H1 (cell line): Measurements from ENCODE around the gene MROH7. TPM values are rescaled to one million over a fixed set of nuclear protein-coding genes. Genes with fewer than 3 reads are reported as not detected.
A peak's percentile ranks its signal among the peaks of the same experiment; 100 is the strongest.

Source experiments
- CTCF ChIA-PET: fragments of 300-600 bp; sonication (Branson Sonifier 250); formaldehyde crosslinking; loops from one replicate; lab custom pipeline; 2021; ENCODE audit not compliant: partially characterized antibody; lab: Charles Lee
- POLR2A ChIA-PET: fragments of 300-600 bp; sonication (Branson Sonifier 250); formaldehyde crosslinking; loops from one replicate; lab custom pipeline; 2021; ENCODE audit warnings: inconsistent platforms; ENCODE audit not compliant: partially characterized antibody; lab: Charles Lee
- DNase-seq, 2 experiments: peaks; one replicate each; pipeline versions ENCODE4 v3.0.0 to v3.0.0-alpha.2; 2010 to 2022; ENCODE audit warnings: low spot score in 2 of 2, low read depth in 1 of 2, mixed read lengths in 1 of 2
- FAIRE-seq: peaks from 2 replicates; lab custom pipeline; 2011; peaks lifted over from hg19 to GRCh38; lab: Jason Lieb, UNC
- H2AFZ ChIP-seq: 2 replicates; pipeline ENCODE4 v1.8.1; 2012; ENCODE audit warnings: low read length, inconsistent platforms
- H2AK5ac ChIP-seq: 2 replicates; pipeline ENCODE4 v1.6.1; 2013; ENCODE audit warnings: low read depth, low read length
- H2BK120ac ChIP-seq: replicated peaks from 2 replicates; pipeline ENCODE3; 2013; ENCODE audit warnings: low read depth, low read length, inconsistent platforms
- H2BK12ac ChIP-seq: 2 replicates; pipeline ENCODE4 v1.6.1; 2013; ENCODE audit warnings: low read depth, low read length
- H2BK15ac ChIP-seq: 2 replicates; pipeline ENCODE4 v1.6.1; 2013; ENCODE audit warnings: low read length
- H2BK20ac ChIP-seq: 2 replicates; pipeline ENCODE4 v1.6.1; 2013; ENCODE audit warnings: low read length
- H2BK5ac ChIP-seq: 2 replicates; pipeline ENCODE4 v1.6.1; 2013; ENCODE audit warnings: low read depth, low read length
- H3K14ac ChIP-seq: 2 replicates; pipeline ENCODE4 v1.6.1; 2013; ENCODE audit warnings: inconsistent platforms; ENCODE audit not compliant: insufficient read length
- H3K18ac ChIP-seq: 2 replicates; pipeline ENCODE4 v1.6.1; 2013; ENCODE audit warnings: low read length; ENCODE audit errors: extremely low read depth
- H3K23ac ChIP-seq: 2 replicates; pipeline ENCODE4 v1.6.1; 2013; ENCODE audit warnings: inconsistent platforms; ENCODE audit not compliant: insufficient read length
- H3K23me2 ChIP-seq: 2 replicates; pipeline ENCODE4 v1.6.1; 2013; ENCODE audit warnings: low read depth, low read length
- H3K27ac ChIP-seq: 2 replicates; pipeline ENCODE4 v1.6.1; 2011; ENCODE audit warnings: low read depth, low read length, inconsistent platforms
- H3K27me3 ChIP-seq, 4 experiments: replicated peaks in 1 of 4; 1 replicate in 1 of 4; 2 replicates in 3 of 4; pipeline versions ENCODE4 v1.6.1 to v1.8.1; 2011 to 2013; ENCODE audit warnings: low read length in 3 of 4, mild to moderate bottlenecking in 3 of 4, inconsistent platforms in 2 of 4, mixed read lengths in 2 of 4, moderate library complexity in 1 of 4; ENCODE audit not compliant: control insufficient read depth in 3 of 4, insufficient read depth in 3 of 4; ENCODE audit errors: extremely low read depth in 1 of 4
- H3K36me3 ChIP-seq, 4 experiments: 2 replicates each; pipeline versions ENCODE4 v1.6.1 to v1.8.1; 2011 to 2013; ENCODE audit warnings: mild to moderate bottlenecking in 4 of 4, low read length in 3 of 4, moderate library complexity in 2 of 4, control low read depth in 1 of 4, inconsistent platforms in 1 of 4; ENCODE audit not compliant: insufficient read depth in 4 of 4, control insufficient read depth in 2 of 4
- H3K4ac ChIP-seq: replicated peaks from 2 replicates; pipeline ENCODE3; 2013; ENCODE audit warnings: low read length, low read depth, mixed read lengths, inconsistent platforms; ENCODE audit not compliant: insufficient read length
- H3K4me1 ChIP-seq, 4 experiments: replicated peaks in 1 of 4; 1 replicate in 1 of 4; 2 replicates in 3 of 4; pipeline versions ENCODE4 v1.6.1 to v1.8.1; 2011 to 2013; ENCODE audit warnings: low read length in 3 of 4, inconsistent platforms in 2 of 4, mixed read lengths in 1 of 4; ENCODE audit not compliant: insufficient read depth in 4 of 4, control insufficient read depth in 3 of 4
- H3K4me2 ChIP-seq, 2 experiments: 2 replicates each; pipeline versions ENCODE4 v1.6.1 to v1.8.1; 2011 to 2013; ENCODE audit warnings: low read depth in 2 of 2, low read length in 2 of 2, control low read depth in 1 of 2, inconsistent platforms in 1 of 2, mild to moderate bottlenecking in 1 of 2; ENCODE audit not compliant: insufficient read depth in 1 of 2
- H3K4me3 ChIP-seq, 4 experiments: fragments of 200-600, 300-600 bp in 1 of 4; sonication (generic), shearing (Covaris generic), sonication (Bioruptor Twin) in 1 of 4; 2 replicates each; pipeline versions ENCODE4 v1.5.1 to v1.8.1; 2011 to 2016; ENCODE audit warnings: low read length in 4 of 4, low read depth in 3 of 4, control low read depth in 2 of 4, inconsistent platforms in 2 of 4, mild to moderate bottlenecking in 2 of 4, mixed read lengths in 1 of 4, moderate library complexity in 1 of 4; ENCODE audit not compliant: insufficient read depth in 2 of 4; ENCODE audit errors: extremely low read depth in 1 of 4
- H3K56ac ChIP-seq: replicated peaks from 2 replicates; pipeline ENCODE3; 2013; ENCODE audit warnings: low read depth, mild to moderate bottlenecking, mixed read lengths, low read length, inconsistent platforms; ENCODE audit not compliant: insufficient read length
- H3K79me1 ChIP-seq: 2 replicates; pipeline ENCODE4 v1.6.1; 2013; ENCODE audit warnings: low read depth, low read length, control low read depth
- H3K79me2 ChIP-seq, 2 experiments: 2 replicates each; pipeline versions ENCODE4 v1.6.1 to v1.8.1; 2012 to 2013; ENCODE audit warnings: low read length in 2 of 2, mild to moderate bottlenecking in 2 of 2, inconsistent platforms in 1 of 2; ENCODE audit not compliant: insufficient read depth in 2 of 2, control insufficient read depth in 1 of 2
- H3K9ac ChIP-seq, 4 experiments: replicated peaks in 1 of 4; 1 replicate in 1 of 4; 2 replicates in 3 of 4; pipeline versions ENCODE4 v1.6.1 to v1.8.1; 2011 to 2013; ENCODE audit warnings: low read depth in 3 of 4, low read length in 3 of 4, control low read depth in 2 of 4, mild to moderate bottlenecking in 2 of 4, moderate library complexity in 2 of 4, inconsistent platforms in 1 of 4; ENCODE audit errors: extremely low read depth in 1 of 4
- H3K9me3 ChIP-seq, 2 experiments: 2 replicates each; pipeline versions ENCODE4 v1.6.1 to v1.8.1; 2012 to 2013; ENCODE audit warnings: mild to moderate bottlenecking in 2 of 2, moderate library complexity in 2 of 2, control low read depth in 1 of 2, inconsistent platforms in 1 of 2, low read depth in 1 of 2, low read length in 1 of 2, mixed read lengths in 1 of 2; ENCODE audit not compliant: insufficient read depth in 2 of 2
- H4K20me1 ChIP-seq, 2 experiments: replicated peaks in 1 of 2; 2 replicates each; pipeline versions ENCODE3 to v1.8.1; 2011 to 2013; ENCODE audit warnings: inconsistent platforms in 2 of 2, low read length in 2 of 2, mild to moderate bottlenecking in 1 of 2; ENCODE audit not compliant: insufficient read depth in 2 of 2, control insufficient read depth in 1 of 2
- H4K5ac ChIP-seq: 2 replicates; pipeline ENCODE4 v1.6.1; 2013; ENCODE audit warnings: low read length, low read depth, mixed read lengths, inconsistent platforms; ENCODE audit not compliant: insufficient read length
- H4K8ac ChIP-seq: 2 replicates; pipeline ENCODE4 v1.8.0; 2013; ENCODE audit warnings: mild to moderate bottlenecking, moderate library complexity, low read length, inconsistent platforms; ENCODE audit not compliant: insufficient read depth; ENCODE audit errors: extremely low read depth
- H4K91ac ChIP-seq: replicated peaks from 2 replicates; pipeline ENCODE3; 2013; ENCODE audit warnings: low read length, mixed read lengths, inconsistent platforms; ENCODE audit not compliant: insufficient read length
- ASH2L ChIP-seq: fragments of 200-600, 300-600 bp; sonication (generic); IDR thresholded peaks from one replicate; pipeline ENCODE4 v1.7.1; 2017; ENCODE audit warnings: low read length
- BACH1 ChIP-seq: IDR thresholded peaks from 2 replicates; pipeline ENCODE4 v1.6.1; 2012; ENCODE audit warnings: low read length, improper control_type of control experiment
- BCL11A ChIP-seq, 2 experiments: IDR thresholded peaks; one replicate each; pipeline ENCODE4 v1.6.1; 2011; ENCODE audit warnings: low read depth in 2 of 2, low read length in 2 of 2, mild to moderate bottlenecking in 2 of 2
- CBX5 ChIP-seq: fragments of 300-800, 300-1000 bp; sonication (generic); IDR thresholded peaks from 2 replicates; pipeline ENCODE4 v1.7.1; 2016; ENCODE audit warnings: antibody characterized with exemption, low read length, low read depth
- CEBPB ChIP-seq: IDR thresholded peaks from 2 replicates; pipeline ENCODE4 v1.6.1; 2012; ENCODE audit warnings: low read depth, low read length
- CTBP2 ChIP-seq: IDR thresholded peaks from 2 replicates; pipeline ENCODE4 v1.7.0; 2011; ENCODE audit warnings: borderline replicate concordance, mild to moderate bottlenecking, moderate library complexity, mixed read lengths, low read length; ENCODE audit not compliant: insufficient read depth, insufficient read length
- HDAC2 ChIP-seq, 2 experiments: fragments of 300-600 bp in 1 of 2; sonication (generic) in 1 of 2; IDR thresholded peaks; 2 replicates each; pipeline ENCODE4 v1.6.1; 2011 to 2012; ENCODE audit warnings: low read depth in 2 of 2, low read length in 2 of 2, mild to moderate bottlenecking in 2 of 2, moderate library complexity in 2 of 2, borderline replicate concordance in 1 of 2, inconsistent platforms in 1 of 2
- SAP30 ChIP-seq: fragments of 300-600 bp; sonication (generic); IDR thresholded peaks from 2 replicates; pipeline ENCODE4 v1.7.1; 2012; ENCODE audit warnings: low read length, moderate library complexity, mild to moderate bottlenecking, inconsistent platforms; ENCODE audit not compliant: insufficient read depth, insufficient replicate concordance
- SIRT6 ChIP-seq: IDR thresholded peaks from one replicate; pipeline ENCODE4 v1.7.1; 2012; ENCODE audit warnings: low read length, inconsistent platforms
- SIX5 ChIP-seq: IDR thresholded peaks from 2 replicates; pipeline ENCODE4 v1.6.1; 2011; ENCODE audit warnings: mild to moderate bottlenecking, low read depth, low read length
- SP1 ChIP-seq: IDR thresholded peaks from 2 replicates; pipeline ENCODE4 v1.6.1; 2011; ENCODE audit warnings: low read depth, low read length
- WGBS, 2 experiments: shearing (Covaris generic) in 1 of 2; methylation state at CpG; one replicate each; pipeline versions ENCODE4 v1.1.6 to v1.1.7; 2013 to 2015; ENCODE audit warnings: low lambda C conversion rate in 2 of 2, mixed read lengths in 2 of 2, inconsistent platforms in 1 of 2, low coverage in 1 of 2, missing lambda C conversion rate in 1 of 2; ENCODE audit not compliant: insufficient replicate concordance in 2 of 2, insufficient coverage in 1 of 2, insufficient read length in 1 of 2; ENCODE audit errors: extremely low coverage in 1 of 2, missing lambda C conversion rate in 1 of 2; 5-methylcytosine and 5-hydroxymethylcytosine counted together
- polyA plus RNA-seq, 7 experiments: library from polyadenylated mRNA; depleted of rRNA in 3 of 7; stranded (reverse) in 5 of 7; unstranded in 2 of 7; fragments of >200 nt in 5 of 7; fragments of 200-250 nt in 2 of 7; gene quantifications; 1 replicate in 5 of 7; 2 replicates in 1 of 7; 4 replicates in 1 of 7; pipeline versions ENCODE4 v1.2.1 to v1.2.3, GENCODE V29; 2011 to 2013; ENCODE audit warnings: missing spikeins in 2 of 7, mixed read lengths in 2 of 7
- total RNA-seq: library from RNA; stranded (reverse); fragmentation: NEBNext Ultra II Directional; extraction: Animal tissue kit (Norgen Biotek cat#: 25700); gene quantifications from 2 replicates; pipeline ENCODE4 v1.2.1, GENCODE V29; 2021
- TF ChIP-seq, protein P1 (sequence below), 3 experiments: IDR thresholded peaks; 1 replicate in 2 of 3; 2 replicates in 1 of 3; pipeline versions ENCODE4 v1.5.1 to v1.6.1; 2011; ENCODE audit warnings: low read length in 3 of 3, mild to moderate bottlenecking in 3 of 3, inconsistent platforms in 2 of 3, low read depth in 1 of 3, moderate library complexity in 1 of 3; ENCODE audit not compliant: insufficient read depth in 1 of 3; ENCODE audit errors: control extremely low read depth in 1 of 3

Gene MROH7
- total and polyA plus RNA-seq, 2 of the 8 experiments (the other 6 are each of a cell fraction or from before 2014, with no cell fraction given): 0.07 to 0.20 TPM

GRCh38 chr1:54602554-54602953 lies 39.0 kb upstream of the MROH7 start:
- CTCF ChIA-PET: interaction anchor here (0.6 to 1.1 kb wide), 3 partner anchors 88 to 1509 kb away, joined by 3 to 4 read pairs (median 3); no protein-coding TSS in a partner anchor
- peaks cover 0 to 6% of the 10 kb centered on the region in 2 experiments for H4K20me1 ChIP-seq
- no peak overlapping the region for H3K9ac ChIP-seq
- no peaks in the 10 kb centered on the region for H3K23me2 ChIP-seq
- H2BK20ac ChIP-seq: no peak overlapping the region
- no peaks in the 10 kb centered on the region for H3K36me3 ChIP-seq
- no peak overlapping the region for H3K23ac ChIP-seq
- H3K56ac ChIP-seq: no peak overlapping the region
- DNase-seq: no peak
- no peaks in the 10 kb centered on the region for H3K27me3 ChIP-seq
- no peak overlapping the region for H4K5ac ChIP-seq
- no peak overlapping the region for H2BK120ac ChIP-seq
- H2BK15ac ChIP-seq: no peak overlapping the region
- 91% methylated on average over 17 of the region's 18 CpGs; no CpG with 5 or more reads in 1 of the 2 experiments for WGBS, 2 experiments
- H2AK5ac ChIP-seq: no peak overlapping the region
- no peaks in the 10 kb centered on the region for H3K79me1 ChIP-seq
- POLR2A ChIA-PET: interaction anchor here (1.1 kb wide), 1 partner anchor 10 kb away, joined by 3 read pairs; no protein-coding TSS in a partner anchor
- H3K14ac ChIP-seq: no peak overlapping the region
- H3K18ac ChIP-seq: no peak overlapping the region
- no peak overlapping the region for H2AFZ ChIP-seq
- no peak overlapping the region for H2BK5ac ChIP-seq
- no peak overlapping the region for H3K27ac ChIP-seq
- peaks cover 0 to 1% (median 0%) of the 10 kb centered on the region in 4 experiments; a peak in 1 of 7 replicates for H3K4me1 ChIP-seq
- 0 out of 2 replicates have a peak overlapping the region, but pooled peaks have one; percentile 47 for H4K8ac ChIP-seq
- no peak for FAIRE-seq
- no peak overlapping the region for H3K4ac ChIP-seq
- no peak overlapping the region for H2BK12ac ChIP-seq
- H3K4me2 ChIP-seq: no peak overlapping the region
- H3K4me3 ChIP-seq: no peak overlapping the region
- H3K9me3 ChIP-seq: no peaks in the 10 kb centered on the region
- H3K79me2 ChIP-seq: no peaks in the 10 kb centered on the region
- H4K91ac ChIP-seq: no peak overlapping the region
- TF ChIP-seq BACH1 (no peak), ASH2L (no peak), SAP30 (no peak), BCL11A (IDR thresholded peaks at IDR 0.05; ENCODE audit: low read depth in 2 of 2, low read length in 2 of 2) (no peak), SIRT6 (no peak), HDAC2 (IDR thresholded peaks at IDR 0.05; ENCODE audit: borderline replicate concordance in 1 of 2, low read depth in 2 of 2, low read length in 2 of 2) (no peak), SP1 (no peak), SIX5 (no peak), CEBPB (no peak), CBX5 (no peak), CTBP2 (no peak)
- TF ChIP-seq, protein P1, sequence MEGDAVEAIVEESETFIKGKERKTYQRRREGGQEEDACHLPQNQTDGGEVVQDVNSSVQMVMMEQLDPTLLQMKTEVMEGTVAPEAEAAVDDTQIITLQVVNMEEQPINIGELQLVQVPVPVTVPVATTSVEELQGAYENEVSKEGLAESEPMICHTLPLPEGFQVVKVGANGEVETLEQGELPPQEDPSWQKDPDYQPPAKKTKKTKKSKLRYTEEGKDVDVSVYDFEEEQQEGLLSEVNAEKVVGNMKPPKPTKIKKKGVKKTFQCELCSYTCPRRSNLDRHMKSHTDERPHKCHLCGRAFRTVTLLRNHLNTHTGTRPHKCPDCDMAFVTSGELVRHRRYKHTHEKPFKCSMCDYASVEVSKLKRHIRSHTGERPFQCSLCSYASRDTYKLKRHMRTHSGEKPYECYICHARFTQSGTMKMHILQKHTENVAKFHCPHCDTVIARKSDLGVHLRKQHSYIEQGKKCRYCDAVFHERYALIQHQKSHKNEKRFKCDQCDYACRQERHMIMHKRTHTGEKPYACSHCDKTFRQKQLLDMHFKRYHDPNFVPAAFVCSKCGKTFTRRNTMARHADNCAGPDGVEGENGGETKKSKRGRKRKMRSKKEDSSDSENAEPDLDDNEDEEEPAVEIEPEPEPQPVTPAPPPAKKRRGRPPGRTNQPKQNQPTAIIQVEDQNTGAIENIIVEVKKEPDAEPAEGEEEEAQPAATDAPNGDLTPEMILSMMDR (IDR thresholded peaks at IDR 0.05; ENCODE audit: control extremely low read depth in 1 of 3, insufficient read depth in 1 of 3, low read depth in 1 of 3, low read length in 3 of 3): no peak
